ENCODE measurements around the gene MAP4K3.

GRCh38 chr2:39266916-39267434 lies 170.1 kb downstream of the MAP4K3 start:
- TF ChIP-seq RCOR1 (conservative IDR thresholded peaks at IDR 0.05; ENCODE audit: low read depth, low read length) (no peak), USF1 (IDR thresholded peaks at IDR 0.05; ENCODE audit: borderline replicate concordance, extremely low read length, insufficient read depth, low read depth, low read length) (no peak), REST (IDR thresholded peaks at IDR 0.05; ENCODE audit: low read depth, low read length) (no peak), RAD21 (IDR thresholded peaks at IDR 0.05; ENCODE audit: insufficient read depth, low read depth, low read length) (no peak), CEBPB (IDR thresholded peaks at IDR 0.05; ENCODE audit: borderline replicate concordance in 1 of 2, low read depth in 2 of 2, low read length in 2 of 2) (no peak), POLR2A (IDR thresholded peaks at IDR 0.05; ENCODE audit: low read depth, low read length) (no peak), SIN3A (IDR thresholded peaks at IDR 0.05; ENCODE audit: low read depth, low read length) (no peak), ESRRA (IDR thresholded peaks at IDR 0.05; ENCODE audit: low read length) (no peak), MEF2A (IDR thresholded peaks at IDR 0.05; ENCODE audit: insufficient read depth, low read depth, low read length) (no peak), EZH2 (IDR thresholded peaks at IDR 0.05; ENCODE audit: borderline replicate concordance, control insufficient read depth, low read depth, low read length) (no peak)
